ENCODE results near the gene TP63. TPM values are rescaled to one million over a fixed set of nuclear protein-coding genes. Genes with fewer than 3 reads are reported as not detected.
"Not testable (repeated sequence)": the region's sequence is repeated elsewhere in the genome, so short reads cannot be mapped to it uniquely, and the experiment has no call there.

Gene TP63
- total RNA-seq, 4 donors from 2014 or later: 1.5 to 2.5 TPM; not detected in 2

GRCh38 chr3:189664311-189664710 lies 33.1 kb downstream of the TP63 start:
- Histone ChIP-seq H3K9me3 (no peaks in the 10 kb centered on the region), H3K4me3 (no peak overlapping the region), H3K27ac (no peak overlapping the region), H3K36me3 (no peaks in the 10 kb centered on the region), H3K4me1 (no peaks in the 10 kb centered on the region), H3K27me3 (no peaks in the 10 kb centered on the region)
- intact Hi-C loops (cut with DNase I; ENCODE audit: low total_unique reads): no loop called here
- TF ChIP-seq POLR2A (IDR thresholded peaks at IDR 0.05) (no peak), CTCF (IDR thresholded peaks at IDR 0.05) (no peak)
- no peak for DNase-seq

GRCh38 chr3:189672346-189672745 lies 41.2 kb downstream of the TP63 start:
- H3K27ac ChIP-seq; H3K4me1 ChIP-seq; H3K36me3 ChIP-seq; intact Hi-C loops (cut with DNase I; ENCODE audit: low total_unique reads); H3K4me3 ChIP-seq; H3K9me3 ChIP-seq; H3K27me3 ChIP-seq; DNase-seq: not testable (repeated sequence)

DNA sequence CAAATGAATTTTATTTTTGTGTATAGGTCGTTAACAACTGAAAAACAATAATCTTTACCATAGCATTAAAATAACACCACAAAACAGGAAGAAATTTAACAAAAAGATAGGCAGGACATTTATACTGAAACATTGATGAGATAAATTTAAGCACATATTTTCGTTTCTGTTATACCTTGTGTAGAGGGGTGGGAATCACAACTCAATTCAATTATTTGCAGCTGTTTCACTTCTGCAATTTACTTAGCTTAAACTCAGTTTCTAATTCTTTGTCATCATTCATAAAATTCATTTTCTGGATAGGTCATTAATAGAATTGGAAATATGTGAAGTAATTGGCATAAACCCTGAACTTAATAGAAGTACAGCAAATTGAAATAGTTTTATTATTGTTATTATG lies 42.3 kb downstream of the TP63 start:
- H3K9me3 ChIP-seq: no peaks in the 10 kb centered on the region
- H3K4me1 ChIP-seq: no peaks in the 10 kb centered on the region
- no peak for DNase-seq
- no peaks in the 10 kb centered on the region for H3K27me3 ChIP-seq
- no peak for TF ChIP-seq CTCF (IDR thresholded peaks at IDR 0.05)
- no peak for TF ChIP-seq POLR2A (IDR thresholded peaks at IDR 0.05)
- no peak overlapping the region for H3K4me3 ChIP-seq
- intact Hi-C loops (cut with DNase I; ENCODE audit: low total_unique reads): no loop called here
- H3K36me3 ChIP-seq: no peaks in the 10 kb centered on the region
- no peak overlapping the region for H3K27ac ChIP-seq

- H3K27ac ChIP-seq: no peak overlapping the region
- DNase-seq: no peak
- H3K27me3 ChIP-seq: no peaks in the 10 kb centered on the region
- TF ChIP-seq POLR2A (IDR thresholded peaks at IDR 0.05) (no peak), CTCF (IDR thresholded peaks at IDR 0.05) (no peak)
- no peaks in the 10 kb centered on the region for H3K4me1 ChIP-seq
- intact Hi-C loops (cut with DNase I; ENCODE audit: low total_unique reads): no loop called here
- H3K9me3 ChIP-seq: no peaks in the 10 kb centered on the region
- H3K4me3 ChIP-seq: no peak overlapping the region
- no peaks in the 10 kb centered on the region for H3K36me3 ChIP-seq
Measured at GRCh38 chr3:189674249-189674913, 43.2 kb downstream of the TP63 start.

GRCh38 chr3:189677667-189678066 lies 46.5 kb downstream of the TP63 start:
- Histone ChIP-seq H3K36me3 (no peaks in the 10 kb centered on the region), H3K4me3 (no peak overlapping the region), H3K9me3 (no peaks in the 10 kb centered on the region), H3K4me1 (no peaks in the 10 kb centered on the region), H3K27ac (no peak overlapping the region), H3K27me3 (no peaks in the 10 kb centered on the region)
- no peak for DNase-seq
- no peak for TF ChIP-seq CTCF (IDR thresholded peaks at IDR 0.05)
- TF ChIP-seq POLR2A (IDR thresholded peaks at IDR 0.05): no peak
- intact Hi-C loops (cut with DNase I; ENCODE audit: low total_unique reads): no loop called here

GRCh38 chr3:189680723-189681122 lies 49.5 kb downstream of the TP63 start:
- Histone ChIP-seq H3K27me3 (no peaks in the 10 kb centered on the region), H3K27ac (no peak overlapping the region), H3K9me3 (no peaks in the 10 kb centered on the region), H3K36me3 (no peaks in the 10 kb centered on the region), H3K4me3 (no peak overlapping the region), H3K4me1 (no peaks in the 10 kb centered on the region)
- intact Hi-C loops (cut with DNase I; ENCODE audit: low total_unique reads): no loop called here
- TF ChIP-seq CTCF (IDR thresholded peaks at IDR 0.05) (no peak), POLR2A (IDR thresholded peaks at IDR 0.05) (no peak)
- no peak for DNase-seq

Data from uterus (tissue), 4 donors.